ENCODE results near the gene DCUN1D3.
"Not testable (repeated sequence)": the region's sequence is repeated elsewhere in the genome, so short reads cannot be mapped to it uniquely, and the experiment has no call there.

Gene DCUN1D3

DNA sequence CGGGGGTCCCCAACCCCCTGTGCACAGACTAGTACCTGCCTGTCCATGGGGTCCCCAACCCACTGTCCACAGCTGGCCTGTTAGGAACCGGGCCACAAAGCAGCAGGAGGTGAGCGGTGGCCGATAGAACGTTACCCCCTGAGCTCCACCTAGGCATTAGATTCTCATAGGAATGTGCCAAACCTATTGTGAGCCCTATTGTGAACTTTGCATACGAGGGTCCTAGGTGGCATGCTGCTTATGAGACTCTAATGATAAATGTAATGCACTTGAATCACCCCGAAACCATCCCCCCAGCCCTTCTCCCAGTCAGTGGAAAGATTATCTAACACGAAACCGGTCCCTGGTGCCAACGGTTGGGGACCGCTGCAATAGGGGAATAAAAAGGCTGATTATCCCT is 92.3 kb downstream of the DCUN1D3 start:
- DNase-seq (ENCODE audit: low read depth in 2 of 2), result no peak
- H3K4me3 ChIP-seq (replicated peaks in 1 of 2; ENCODE audit: low read depth in 2 of 2, low read length in 2 of 2), result no peak overlapping the region
- no peak for TF ChIP-seq CTCF (IDR thresholded peaks at IDR 0.05; ENCODE audit: low read depth, low read length)

GRCh38 chr16:20806168-20807050 is 93.7 kb downstream of the DCUN1D3 start, which contains the start of the genes ERI2 and REXO5:
TSS of gene ERI2 (minus strand) at chr16:20806472. CDS start at chr16:20806430, 42 bp downstream.
TSS of gene REXO5 (plus strand) at chr16:20806527. CDS start at chr16:20806954, 427 bp downstream.
- H3K4me3 ChIP-seq (replicated peaks in 1 of 2; ENCODE audit: low read depth in 2 of 2, low read length in 2 of 2), result peak within 1 kb of the TSS; percentile 86 to 89
- peak; percentile 65 for TF ChIP-seq CTCF (IDR thresholded peaks at IDR 0.05; ENCODE audit: low read depth, low read length)
- peak; percentile 96 for DNase-seq (ENCODE audit: low read depth in 2 of 2)

- DNase-seq (ENCODE audit: low read depth in 2 of 2), result not testable (repeated sequence)
- H3K4me3 ChIP-seq (replicated peaks in 1 of 2; ENCODE audit: low read depth in 2 of 2, low read length in 2 of 2), result peak overlapping the region; percentile 86 to 89
Measured at GRCh38 chr16:20805684-20806167, 94.4 kb downstream of the DCUN1D3 start.

All from cardiac fibroblast (primary cell).